Left lung (tissue), 10 donors: ENCODE measurements around the gene TSC22D3. TPM values are rescaled to one million over a fixed set of nuclear protein-coding genes. Genes with fewer than 3 reads are reported as not detected.

Experiments
- ATAC-seq: fragments of 200-7000 bp; cut with Tn5 transposase; one replicate; pipeline ENCODE4 v1.9.1; 2020; ENCODE audit warnings: moderate library complexity
- DNase-seq, 4 donors: peaks; one replicate each; pipeline ENCODE4 v3.0.0-alpha.2; 2013 to 2020
- H3K27ac ChIP-seq, 2 donors: fragments of 200-600 bp; sonication (generic) in 1 of 2; one replicate each; pipeline versions ENCODE4 v1.5.0 to v1.8.0; 2020 to 2021
- H3K27me3 ChIP-seq, 2 donors: fragments of 200-600 bp; sonication (generic) in 1 of 2; one replicate each; pipeline versions ENCODE4 v1.5.0 to v1.8.0; 2020 to 2021
- H3K36me3 ChIP-seq, 2 donors: fragments of 200-600 bp; sonication (generic) in 1 of 2; one replicate each; pipeline versions ENCODE4 v1.5.0 to v1.8.0; 2020 to 2021
- H3K4me1 ChIP-seq, 2 donors: fragments of 200-600 bp; one replicate each; pipeline ENCODE4 v1.8.0; 2021
- H3K4me3 ChIP-seq, 2 donors: fragments of 200-600 bp; sonication (generic) in 1 of 2; one replicate each; pipeline versions ENCODE4 v1.5.0 to v1.8.0; 2020 to 2021; ENCODE audit warnings: mild to moderate bottlenecking in 1 of 2
- H3K9me3 ChIP-seq, 2 donors: fragments of 200-600 bp; sonication (generic) in 1 of 2; one replicate each; pipeline versions ENCODE4 v1.5.0 to v1.8.0; 2020 to 2021
- CTCF ChIP-seq, 2 donors: fragments of 200-600 bp; sonication (generic) in 1 of 2; IDR thresholded peaks; one replicate each; pipeline versions ENCODE4 v1.5.0 to v1.8.0; 2021; ENCODE audit warnings: antibody characterized with exemption in 2 of 2
- intact Hi-C, 2 donors: fragments of 100-400 bp; cut with DNase I; formaldehyde crosslinking; loops; one replicate each; pipeline versions ENCODE4 v1.11.2 to v1.14.2; 2022
- polyA plus RNA-seq, 6 donors: library from polyadenylated mRNA; unstranded; fragments of 120-200 nt; gene quantifications; one replicate each; pipeline ENCODE4 v1.2.1, GENCODE V29; 2013; ENCODE audit not compliant: insufficient read length in 6 of 6
- total RNA-seq, 2 donors: library from RNA; stranded (reverse); fragmentation: NEBNext Ultra II Directional; extraction: Animal tissue kit (Norgen Biotek cat#: 25700); gene quantifications; one replicate each; pipeline ENCODE4 v1.2.1, GENCODE V29; 2021
- donor health status: DM: no; HTN: yes; CAD: no.
- donor health status: DM: no; HTN: no; CAD: no.

Gene TSC22D3
- total and polyA plus RNA-seq, 8 donors = 119 to 156 (median 126) TPM

- intact Hi-C loops = loop anchor here in 1 of 2 donors (5.0 kb wide), 1 partner anchor 39 kb away; no protein-coding TSS in a partner anchor
- no peak for TF ChIP-seq CTCF (IDR thresholded peaks at IDR 0.05)
- DNase-seq = no peak
- H3K4me1 ChIP-seq = peaks cover 27 to 56% of the 10 kb centered on the region in 2 donors
- no peak for ATAC-seq
- peak overlapping the region; percentile 83 to 99 for H3K27ac ChIP-seq
- H3K4me3 ChIP-seq = no peak overlapping the region
- H3K27me3 ChIP-seq = peaks cover 0 to 2% of the 10 kb centered on the region in 2 donors
- no peaks in the 10 kb centered on the region for H3K36me3 ChIP-seq
- no peaks in the 10 kb centered on the region for H3K9me3 ChIP-seq
Observed at GRCh38 chrX:107677909-107678308, 97.7 kb downstream of the TSC22D3 start.

DNA sequence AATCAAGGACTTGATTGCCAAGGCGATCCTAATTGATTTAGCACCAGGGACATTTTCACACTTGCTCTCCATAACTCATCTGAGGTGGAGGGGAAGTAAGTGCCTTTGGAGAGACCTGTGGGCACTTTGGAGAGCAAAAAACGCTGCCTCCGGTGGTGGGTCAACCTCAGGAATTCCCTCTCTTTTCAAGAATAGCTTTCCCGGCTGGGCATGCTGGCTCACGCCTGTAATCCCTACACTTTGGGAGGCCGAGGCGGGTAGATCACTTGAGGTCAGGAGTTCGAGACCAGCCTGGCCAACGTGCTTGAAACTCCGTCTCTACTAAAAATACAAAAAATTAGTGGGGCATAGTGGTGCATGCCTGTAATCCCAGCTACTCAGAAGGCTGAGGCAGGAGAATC, 98.1 kb downstream of the TSC22D3 start:
- H3K4me3 ChIP-seq = no peak overlapping the region
- H3K9me3 ChIP-seq = no peaks in the 10 kb centered on the region
- no peaks in the 10 kb centered on the region for H3K36me3 ChIP-seq
- H3K27me3 ChIP-seq = peaks cover 0 to 2% of the 10 kb centered on the region in 2 donors
- peak overlapping the region; percentile 83 to 99 for H3K27ac ChIP-seq
- DNase-seq (no peak), ATAC-seq (no peak)
- no peak for TF ChIP-seq CTCF (IDR thresholded peaks at IDR 0.05)
- intact Hi-C loops = loop anchor here in 1 of 2 donors (5.0 kb wide), 1 partner anchor 40 kb away; no protein-coding TSS in a partner anchor
- peaks cover 30 to 56% of the 10 kb centered on the region in 2 donors for H3K4me1 ChIP-seq

DNA sequence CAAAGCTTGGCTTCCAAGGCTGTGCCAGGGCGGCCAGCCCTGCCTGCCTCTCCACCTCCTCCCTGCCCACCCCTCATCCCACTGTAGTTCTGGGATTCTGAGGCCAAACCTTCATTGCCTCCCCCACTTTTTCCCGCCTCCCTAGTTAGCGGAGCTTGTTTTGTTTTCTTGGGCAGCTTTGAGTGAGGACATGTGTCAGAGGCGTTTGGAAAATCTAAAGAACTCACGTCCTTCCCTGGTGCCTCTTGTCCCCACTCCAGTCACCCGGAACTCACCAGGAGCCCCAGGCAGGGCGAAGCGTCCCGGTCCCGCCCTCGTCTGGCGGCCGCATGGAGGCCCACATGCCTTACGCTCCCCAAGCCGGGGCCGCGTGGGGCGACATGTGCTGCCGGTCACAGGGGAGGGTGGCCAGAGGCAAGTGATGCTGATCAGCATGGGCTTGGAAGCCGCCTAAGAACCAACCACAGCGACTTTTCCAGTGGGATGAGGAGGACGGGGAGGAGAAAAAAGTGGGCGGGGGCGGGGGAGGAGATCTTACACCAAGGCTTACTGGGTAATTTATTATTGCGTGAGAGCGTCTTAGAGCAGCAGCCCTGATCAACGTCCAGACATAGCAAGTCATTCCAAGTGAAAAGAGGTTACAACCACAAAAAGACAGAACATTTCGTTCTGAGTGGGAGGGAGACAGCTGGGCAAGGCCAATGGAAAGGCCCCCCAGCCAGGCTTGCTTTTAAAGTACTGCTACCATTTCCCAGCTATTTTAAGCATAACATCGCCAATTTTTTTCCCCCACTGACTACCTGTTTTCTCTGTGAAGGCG, 98.8 kb downstream of the TSC22D3 start:
- ATAC-seq (peak; percentile 68), DNase-seq (peak; percentile 68 to 95 (median 82))
- TF ChIP-seq CTCF (IDR thresholded peaks at IDR 0.05) = no peak
- no peaks in the 10 kb centered on the region for H3K9me3 ChIP-seq
- intact Hi-C loops = loop anchor here in 1 of 2 donors (5.0 kb wide), 1 partner anchor 41 kb away; no protein-coding TSS in a partner anchor
- no peaks in the 10 kb centered on the region for H3K36me3 ChIP-seq
- peaks cover 0 to 2% of the 10 kb centered on the region in 2 donors for H3K27me3 ChIP-seq
- H3K27ac ChIP-seq = peak overlapping the region; percentile 83 to 99
- H3K4me3 ChIP-seq = peak overlapping the region; percentile 27 to 52
- peaks cover 30 to 54% of the 10 kb centered on the region in 2 donors for H3K4me1 ChIP-seq

- DNase-seq (peak in 2 of 4 donors; percentile 38 to 69), ATAC-seq (peak; percentile 18)
- Histone ChIP-seq H3K36me3 (no peaks in the 10 kb centered on the region), H3K9me3 (no peaks in the 10 kb centered on the region), H3K4me1 (peaks cover 30 to 54% of the 10 kb centered on the region in 2 donors), H3K27me3 (peaks cover 0 to 2% of the 10 kb centered on the region in 2 donors), H3K4me3 (peak overlapping the region; percentile 27 to 52), H3K27ac (peak overlapping the region; percentile 83 to 99)
- intact Hi-C loops = loop anchor here in 1 of 2 donors (5.0 kb wide), 1 partner anchor 41 kb away; no protein-coding TSS in a partner anchor
- no peak for TF ChIP-seq CTCF (IDR thresholded peaks at IDR 0.05)
Observed at GRCh38 chrX:107675823-107676555, 99.6 kb downstream of the TSC22D3 start.

GRCh38 chrX:107675365-107675654, 100.3 kb downstream of the TSC22D3 start:
- H3K4me1 ChIP-seq = peaks cover 30 to 54% of the 10 kb centered on the region in 2 donors
- H3K27ac ChIP-seq = peak overlapping the region; percentile 83 to 99
- H3K27me3 ChIP-seq = peaks cover 0 to 2% of the 10 kb centered on the region in 2 donors
- peak overlapping the region in 1 of 2 donors; percentile 52 for H3K4me3 ChIP-seq
- H3K9me3 ChIP-seq = no peaks in the 10 kb centered on the region
- intact Hi-C loops = loop anchor here in 1 of 2 donors (5.0 kb wide), 1 partner anchor 42 kb away; no protein-coding TSS in a partner anchor
- DNase-seq (no peak), ATAC-seq (no peak)
- H3K36me3 ChIP-seq = no peaks in the 10 kb centered on the region
- no peak for TF ChIP-seq CTCF (IDR thresholded peaks at IDR 0.05)
